ENCODE data around the gene SIT1. TPM values are rescaled to one million over a fixed set of nuclear protein-coding genes. Genes with fewer than 3 reads are reported as not detected.

SIT1 gene, protein sequence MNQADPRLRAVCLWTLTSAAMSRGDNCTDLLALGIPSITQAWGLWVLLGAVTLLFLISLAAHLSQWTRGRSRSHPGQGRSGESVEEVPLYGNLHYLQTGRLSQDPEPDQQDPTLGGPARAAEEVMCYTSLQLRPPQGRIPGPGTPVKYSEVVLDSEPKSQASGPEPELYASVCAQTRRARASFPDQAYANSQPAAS
- 0.52 TPM for total RNA-seq (2013)
- polyA plus RNA-seq, result under 1 TPM in 2 of 3 donors, not detected in 1; 0.27 to 0.36 TPM
- 0.24 and 0.28 TPM in 2 replicates for polyA minus RNA-seq
- total RNA-seq, result 0 to 0.46 (median 0.07) reads per million in 11 experiments

DNA sequence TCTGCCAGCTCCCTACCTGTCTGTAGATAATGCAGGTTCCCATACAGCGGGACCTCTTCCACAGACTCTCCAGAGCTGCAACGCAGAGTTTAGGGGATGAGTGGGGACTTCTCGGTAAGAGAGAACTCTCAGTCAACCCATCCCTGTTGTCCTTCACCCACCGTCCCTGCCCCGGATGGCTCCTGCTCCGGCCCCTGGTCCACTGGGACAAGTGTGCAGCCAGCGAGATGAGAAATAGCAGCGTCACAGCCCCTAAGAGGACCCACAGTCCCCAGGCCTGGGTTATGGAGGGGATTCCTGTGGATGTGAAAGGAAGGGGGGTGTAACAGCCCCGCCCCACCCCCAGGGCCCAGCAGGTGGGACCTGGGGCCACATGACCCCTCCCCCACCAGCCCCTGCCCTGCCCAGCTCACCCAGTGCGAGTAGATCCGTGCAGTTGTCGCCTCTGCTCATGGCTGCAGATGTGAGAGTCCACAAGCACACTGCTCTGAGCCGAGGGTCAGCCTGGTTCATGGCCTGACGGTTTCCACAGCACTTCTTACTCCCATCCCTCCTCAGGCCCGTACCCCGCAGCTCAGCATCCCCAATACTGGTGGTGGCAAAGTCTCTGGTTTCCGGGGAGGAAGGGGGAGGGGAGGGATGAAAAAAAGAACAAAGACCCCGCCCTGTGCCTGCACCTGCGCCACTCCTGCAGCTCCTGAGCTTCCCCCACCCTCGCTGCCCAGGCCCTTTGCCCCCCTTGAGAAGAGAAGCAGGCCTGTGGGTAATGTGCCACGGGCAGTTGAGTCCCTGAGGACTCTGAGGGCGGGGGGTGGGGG is at the start of gene SIT1:
SIT1 (minus strand) TSS at position 591 of the 818 bp plus-strand sequence; CDS start at position 513, 78 bp downstream.
- no peak within 1 kb of the TSS for H3K27ac ChIP-seq (ENCODE audit: low read depth in 1 of 2, low read length in 2 of 2)
- no peaks in the 10 kb centered on the region for H3K27me3 ChIP-seq (ENCODE audit: control insufficient read depth in 2 of 2, insufficient read depth in 2 of 2, low read length in 2 of 2)
- no peak for DNase-seq
- intact Hi-C loops (cut with micrococcal nuclease), result no loop called here
- TF ChIP-seq, protein P1, sequence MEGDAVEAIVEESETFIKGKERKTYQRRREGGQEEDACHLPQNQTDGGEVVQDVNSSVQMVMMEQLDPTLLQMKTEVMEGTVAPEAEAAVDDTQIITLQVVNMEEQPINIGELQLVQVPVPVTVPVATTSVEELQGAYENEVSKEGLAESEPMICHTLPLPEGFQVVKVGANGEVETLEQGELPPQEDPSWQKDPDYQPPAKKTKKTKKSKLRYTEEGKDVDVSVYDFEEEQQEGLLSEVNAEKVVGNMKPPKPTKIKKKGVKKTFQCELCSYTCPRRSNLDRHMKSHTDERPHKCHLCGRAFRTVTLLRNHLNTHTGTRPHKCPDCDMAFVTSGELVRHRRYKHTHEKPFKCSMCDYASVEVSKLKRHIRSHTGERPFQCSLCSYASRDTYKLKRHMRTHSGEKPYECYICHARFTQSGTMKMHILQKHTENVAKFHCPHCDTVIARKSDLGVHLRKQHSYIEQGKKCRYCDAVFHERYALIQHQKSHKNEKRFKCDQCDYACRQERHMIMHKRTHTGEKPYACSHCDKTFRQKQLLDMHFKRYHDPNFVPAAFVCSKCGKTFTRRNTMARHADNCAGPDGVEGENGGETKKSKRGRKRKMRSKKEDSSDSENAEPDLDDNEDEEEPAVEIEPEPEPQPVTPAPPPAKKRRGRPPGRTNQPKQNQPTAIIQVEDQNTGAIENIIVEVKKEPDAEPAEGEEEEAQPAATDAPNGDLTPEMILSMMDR (IDR thresholded peaks at IDR 0.05), result no peak
- Mint-ChIP-seq H3K27me3 (ENCODE audit: low read depth in 3 of 3) (peaks cover 0 to 5% (median 0%) of the 10 kb centered on the region in 3 donors), H3K9me3 (peaks cover 0 to 1% (median 0%) of the 10 kb centered on the region in 7 donors), H3K4me1 (peaks cover 43% of the 10 kb centered on the region), H3K4me3 (peak within 1 kb of the TSS in 1 of 2 donors; percentile 53), H3K27ac (peak within 1 kb of the TSS in 1 of 7 donors; percentile 32), H3K36me3 (no peaks in the 10 kb centered on the region)
- H3K4me3 ChIP-seq (replicated peaks in 1 of 3; ENCODE audit: low read depth in 2 of 3, low read length in 3 of 3), result peak within 1 kb of the TSS in 1 of 3 experiments; percentile 53
- peak within 1 kb of the TSS; percentile 64 for H3K4me2 ChIP-seq (replicated peaks; ENCODE audit: extremely low read depth, low read length, poor library complexity, severe bottlenecking)
- peak within 1 kb of the TSS; percentile 81 for H2AFZ ChIP-seq (ENCODE audit: insufficient read depth, low read depth, low read length, poor library complexity, severe bottlenecking)
- H3K4me1 ChIP-seq (ENCODE audit: control insufficient read depth in 1 of 2, insufficient read depth in 2 of 2, low read length in 2 of 2), result peaks cover 42 to 62% of the 10 kb centered on the region in 2 donors
- no peaks in the 10 kb centered on the region for H3K9me3 ChIP-seq (replicated peaks in 1 of 2; ENCODE audit: control insufficient read depth in 1 of 2, insufficient read depth in 1 of 2, low read length in 2 of 2)
- no peak within 1 kb of the TSS for H3K9ac ChIP-seq (ENCODE audit: insufficient read depth, low read length, poor library complexity, severe bottlenecking)
- H4K20me1 ChIP-seq (ENCODE audit: insufficient read depth, low read length), result no peaks in the 10 kb centered on the region
- H3K79me2 ChIP-seq (ENCODE audit: insufficient read depth, low read length), result peaks cover 8% of the 10 kb centered on the region
- 78% methylated on average over 11 of the region's 22 CpGs for WGBS (ENCODE audit: insufficient coverage)
- H3K36me3 ChIP-seq (replicated peaks in 1 of 2; ENCODE audit: control insufficient read depth in 1 of 2, insufficient read depth in 2 of 2, low read length in 2 of 2), result no peaks in the 10 kb centered on the region

DNA sequence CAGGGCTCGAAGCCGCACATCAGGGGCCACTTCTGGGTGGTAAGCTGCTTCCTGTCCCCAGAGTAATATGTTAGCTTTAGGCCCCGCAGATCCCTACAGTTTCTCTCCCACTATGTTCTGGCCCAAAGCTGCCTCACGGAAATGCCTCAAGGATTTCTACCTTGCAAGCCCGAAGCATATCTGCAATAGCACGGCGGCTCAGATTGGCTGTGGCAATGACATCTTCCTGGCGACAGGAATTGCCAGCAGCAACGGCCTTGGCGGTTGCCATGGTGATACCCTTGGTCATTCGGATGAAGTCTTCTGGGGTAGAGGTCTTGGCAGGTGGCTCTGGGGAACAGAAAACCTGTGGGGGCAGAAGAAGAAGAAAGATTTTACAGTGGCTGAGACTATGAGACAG is 49.3 kb upstream of the SIT1 start:
- intact Hi-C loops (cut with micrococcal nuclease), result no loop called here
- no peak overlapping the region for H3K27ac Mint-ChIP-seq

More for the DNA sequence above, 49.3 kb upstream of the SIT1 start:
- TF ChIP-seq, protein P1 (IDR thresholded peaks at IDR 0.05), result no peak
- Histone ChIP-seq H3K4me3 (replicated peaks in 1 of 3; ENCODE audit: low read depth in 2 of 3, low read length in 3 of 3) (no peak overlapping the region), H3K79me2 (ENCODE audit: insufficient read depth, low read length) (no peaks in the 10 kb centered on the region), H3K27me3 (ENCODE audit: control insufficient read depth in 2 of 2, insufficient read depth in 2 of 2, low read length in 2 of 2) (no peaks in the 10 kb centered on the region), H3K36me3 (replicated peaks in 1 of 2; ENCODE audit: control insufficient read depth in 1 of 2, insufficient read depth in 2 of 2, low read length in 2 of 2) (peaks cover 91 to 95% of the 10 kb centered on the region in 2 donors), H3K9ac (ENCODE audit: insufficient read depth, low read length, poor library complexity, severe bottlenecking) (no peak overlapping the region), H3K4me1 (ENCODE audit: control insufficient read depth in 1 of 2, insufficient read depth in 2 of 2, low read length in 2 of 2) (no peaks in the 10 kb centered on the region), H3K27ac (ENCODE audit: low read depth in 1 of 2, low read length in 2 of 2) (peak overlapping the region in 1 of 2 donors; percentile 34), H3K9me3 (replicated peaks in 1 of 2; ENCODE audit: control insufficient read depth in 1 of 2, insufficient read depth in 1 of 2, low read length in 2 of 2) (no peaks in the 10 kb centered on the region), H4K20me1 (ENCODE audit: insufficient read depth, low read length) (peaks cover 96% of the 10 kb centered on the region), H3K4me2 (replicated peaks; ENCODE audit: extremely low read depth, low read length, poor library complexity, severe bottlenecking) (no peak overlapping the region), H2AFZ (ENCODE audit: insufficient read depth, low read depth, low read length, poor library complexity, severe bottlenecking) (no peak overlapping the region)
- H3K36me3 Mint-ChIP-seq, result peaks cover 0 to 25% of the 10 kb centered on the region in 2 donors
- H3K4me3 Mint-ChIP-seq, result no peak overlapping the region
- H3K27me3 Mint-ChIP-seq (ENCODE audit: low read depth in 3 of 3), result no peaks in the 10 kb centered on the region
- WGBS (ENCODE audit: insufficient coverage), result 96% methylated on average over 11 of the region's 11 CpGs
- DNase-seq, result no peak
- H3K9me3 Mint-ChIP-seq, result peaks cover 0 to 2% (median 0%) of the 10 kb centered on the region in 7 donors
- H3K4me1 Mint-ChIP-seq, result no peaks in the 10 kb centered on the region
